ENCODE results near the gene ARSG. TPM values are rescaled to one million over a fixed set of nuclear protein-coding genes. Genes with fewer than 3 reads are reported as not detected.

ARSG gene
- total RNA-seq, 1 experiment from 2014 or later, result 6.1 TPM

DNA sequence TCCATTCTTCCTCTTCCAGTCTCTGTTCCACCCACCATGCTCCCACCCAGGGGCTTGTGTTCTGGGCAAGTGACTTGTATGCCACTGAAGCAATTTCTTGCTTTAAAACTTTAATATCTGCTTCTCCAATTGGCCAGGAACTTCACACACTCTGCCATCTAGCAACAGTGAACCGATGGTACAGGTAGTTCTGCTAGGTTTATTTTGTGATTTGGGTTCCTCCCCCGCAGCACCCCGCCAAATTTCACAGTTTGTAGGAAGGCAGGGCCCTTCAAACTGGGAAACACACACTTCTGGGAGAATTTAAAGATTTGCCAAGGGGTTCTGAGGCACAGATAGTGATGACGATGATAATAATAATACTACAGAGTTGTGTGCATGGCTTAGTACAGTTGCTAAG, 3.3 kb downstream of the ARSG start:
- no peak overlapping the region for H3K4me3 Mint-ChIP-seq (ENCODE audit: unreplicated experiment)
- ChIA-PET POLR2A (no interaction called here), CTCF (no interaction called here)
- Histone ChIP-seq H3K4me3 (ENCODE audit: low read depth, low read length) (no peak overlapping the region), H3K4me1 (peaks cover 6% of the 10 kb centered on the region; the same call in 1 of the 2 replicates), H3K36me3 (ENCODE audit: control insufficient read depth, insufficient read depth, low read length) (no peaks in the 10 kb centered on the region), H3K27me3 (replicated peaks; ENCODE audit: control insufficient read depth, insufficient read depth, low read length) (no peaks in the 10 kb centered on the region), H3K9me3 (no peaks in the 10 kb centered on the region)
- H3K27ac Mint-ChIP-seq (ENCODE audit: unreplicated experiment), result no peak overlapping the region
- H3K27me3 Mint-ChIP-seq (ENCODE audit: insufficient read depth, unreplicated experiment), result peaks cover 3% of the 10 kb centered on the region
- H3K9me3 Mint-ChIP-seq (ENCODE audit: unreplicated experiment), result no peaks in the 10 kb centered on the region
- TF ChIP-seq, protein P1, sequence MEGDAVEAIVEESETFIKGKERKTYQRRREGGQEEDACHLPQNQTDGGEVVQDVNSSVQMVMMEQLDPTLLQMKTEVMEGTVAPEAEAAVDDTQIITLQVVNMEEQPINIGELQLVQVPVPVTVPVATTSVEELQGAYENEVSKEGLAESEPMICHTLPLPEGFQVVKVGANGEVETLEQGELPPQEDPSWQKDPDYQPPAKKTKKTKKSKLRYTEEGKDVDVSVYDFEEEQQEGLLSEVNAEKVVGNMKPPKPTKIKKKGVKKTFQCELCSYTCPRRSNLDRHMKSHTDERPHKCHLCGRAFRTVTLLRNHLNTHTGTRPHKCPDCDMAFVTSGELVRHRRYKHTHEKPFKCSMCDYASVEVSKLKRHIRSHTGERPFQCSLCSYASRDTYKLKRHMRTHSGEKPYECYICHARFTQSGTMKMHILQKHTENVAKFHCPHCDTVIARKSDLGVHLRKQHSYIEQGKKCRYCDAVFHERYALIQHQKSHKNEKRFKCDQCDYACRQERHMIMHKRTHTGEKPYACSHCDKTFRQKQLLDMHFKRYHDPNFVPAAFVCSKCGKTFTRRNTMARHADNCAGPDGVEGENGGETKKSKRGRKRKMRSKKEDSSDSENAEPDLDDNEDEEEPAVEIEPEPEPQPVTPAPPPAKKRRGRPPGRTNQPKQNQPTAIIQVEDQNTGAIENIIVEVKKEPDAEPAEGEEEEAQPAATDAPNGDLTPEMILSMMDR (IDR thresholded peaks at IDR 0.05; ENCODE audit: insufficient read depth in 1 of 2, low read depth in 1 of 2, low read length in 1 of 2, severe bottlenecking in 1 of 2, unreplicated experiment in 1 of 2), result no peak
- no peak for DNase-seq
- peaks cover 8% of the 10 kb centered on the region for H3K4me1 Mint-ChIP-seq (ENCODE audit: low read depth, unreplicated experiment)
- intact Hi-C loops (cut with micrococcal nuclease; ENCODE audit: unreplicated experiment), result no loop called here
- no TSS peak for BruUV-seq (replicated peaks)
- H3K36me3 Mint-ChIP-seq (ENCODE audit: insufficient read depth, unreplicated experiment), result peaks cover 5% of the 10 kb centered on the region

DNA sequence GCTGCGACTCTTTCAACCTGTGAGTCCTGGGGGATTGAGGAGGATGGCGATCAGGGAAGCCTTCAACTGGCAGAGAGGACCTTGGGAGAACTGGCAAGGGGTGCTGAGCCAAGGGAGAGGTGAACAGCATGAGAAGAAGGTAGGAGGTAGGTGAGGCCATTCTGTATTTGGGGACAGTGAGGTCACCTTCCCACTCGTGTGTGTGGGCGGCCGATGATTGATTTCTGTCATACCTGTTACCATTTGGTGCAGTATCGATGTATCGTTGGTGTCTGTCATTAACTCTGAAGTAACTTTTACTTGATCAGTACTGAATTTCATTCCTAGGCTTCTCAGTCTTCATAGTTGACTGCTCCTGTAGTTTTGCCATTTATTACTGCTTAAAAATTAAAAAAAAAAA, 3.8 kb downstream of the ARSG start:
- Mint-ChIP-seq H3K4me1 (ENCODE audit: low read depth, unreplicated experiment) (peaks cover 8% of the 10 kb centered on the region), H3K27ac (ENCODE audit: unreplicated experiment) (no peak overlapping the region), H3K27me3 (ENCODE audit: insufficient read depth, unreplicated experiment) (peaks cover 3% of the 10 kb centered on the region), H3K9me3 (ENCODE audit: unreplicated experiment) (no peaks in the 10 kb centered on the region), H3K4me3 (ENCODE audit: unreplicated experiment) (no peak overlapping the region), H3K36me3 (ENCODE audit: insufficient read depth, unreplicated experiment) (peaks cover 5% of the 10 kb centered on the region)
- ChIA-PET POLR2A (no interaction called here), CTCF (no interaction called here)
- Histone ChIP-seq H3K27me3 (replicated peaks; ENCODE audit: control insufficient read depth, insufficient read depth, low read length) (no peaks in the 10 kb centered on the region), H3K4me1 (peaks cover 6% of the 10 kb centered on the region; the same call in 1 of the 2 replicates), H3K9me3 (no peaks in the 10 kb centered on the region), H3K36me3 (ENCODE audit: control insufficient read depth, insufficient read depth, low read length) (no peaks in the 10 kb centered on the region), H3K4me3 (ENCODE audit: low read depth, low read length) (no peak overlapping the region)
- BruUV-seq (replicated peaks), result no TSS peak
- intact Hi-C loops (cut with micrococcal nuclease; ENCODE audit: unreplicated experiment), result no loop called here
- TF ChIP-seq, protein P1 (IDR thresholded peaks at IDR 0.05; ENCODE audit: insufficient read depth in 1 of 2, low read depth in 1 of 2, low read length in 1 of 2, severe bottlenecking in 1 of 2, unreplicated experiment in 1 of 2), result no peak
- no peak for DNase-seq

DNA sequence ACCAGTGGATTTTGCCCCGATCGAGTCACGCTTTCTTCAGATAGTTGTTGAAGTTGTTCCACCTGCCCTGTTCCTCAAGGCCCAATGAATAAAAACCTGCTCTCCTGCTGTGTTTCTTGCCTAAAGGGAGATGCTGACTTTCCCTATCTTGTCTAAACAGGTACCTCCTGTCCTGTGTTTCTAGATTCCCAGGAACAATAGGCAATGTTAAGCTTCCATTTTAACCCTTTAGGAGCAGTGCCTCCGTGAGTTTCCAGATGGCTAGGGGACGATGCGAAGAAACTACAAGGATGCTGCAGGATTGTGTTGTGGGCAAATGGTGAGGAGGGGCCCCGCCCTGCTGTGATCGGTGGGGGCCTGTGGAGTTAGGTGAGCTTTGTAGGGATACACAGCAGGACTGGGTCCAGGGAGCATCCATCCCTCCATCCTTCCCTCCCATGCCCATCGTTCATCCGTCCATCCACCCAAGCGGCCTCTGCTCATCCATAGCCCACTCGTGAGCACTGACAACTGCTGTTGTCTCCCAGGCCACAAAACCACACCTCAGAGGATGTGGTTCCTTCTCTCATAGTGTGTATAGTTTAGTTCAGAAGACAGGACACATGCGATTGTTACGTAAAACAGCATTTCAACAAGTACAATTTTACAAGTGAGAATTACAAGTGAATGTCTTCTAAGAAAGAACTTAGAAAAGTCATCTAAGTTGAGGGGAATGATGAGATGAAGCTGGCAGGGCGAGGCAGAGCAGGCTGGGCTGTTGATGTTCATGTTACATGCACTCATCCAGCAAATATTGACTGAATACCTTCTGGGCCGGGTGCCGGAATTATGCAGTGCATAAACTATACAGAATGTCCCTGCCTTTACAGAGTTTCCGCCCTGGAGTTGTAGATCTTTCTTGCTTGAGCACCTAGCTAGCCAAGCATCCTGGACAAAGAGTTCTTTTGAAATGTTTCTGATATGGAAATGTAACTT, 5.2 kb downstream of the ARSG start:
- POLR2A ChIA-PET, result no interaction called here
- H3K9me3 ChIP-seq, result no peaks in the 10 kb centered on the region
- Mint-ChIP-seq H3K4me3 (ENCODE audit: unreplicated experiment) (no peak overlapping the region), H3K27me3 (ENCODE audit: insufficient read depth, unreplicated experiment) (no peaks in the 10 kb centered on the region), H3K36me3 (ENCODE audit: insufficient read depth, unreplicated experiment) (peaks cover 5% of the 10 kb centered on the region), H3K27ac (ENCODE audit: unreplicated experiment) (no peak overlapping the region), H3K9me3 (ENCODE audit: unreplicated experiment) (no peaks in the 10 kb centered on the region), H3K4me1 (ENCODE audit: low read depth, unreplicated experiment) (peaks cover 8% of the 10 kb centered on the region)
- BruUV-seq (replicated peaks), result no TSS peak
- DNase-seq, result no peak
- intact Hi-C loops (cut with micrococcal nuclease; ENCODE audit: unreplicated experiment), result no loop called here
- no peaks in the 10 kb centered on the region for H3K27me3 ChIP-seq (replicated peaks; ENCODE audit: control insufficient read depth, insufficient read depth, low read length)
- no peak overlapping the region for H3K4me3 ChIP-seq (ENCODE audit: low read depth, low read length)
- TF ChIP-seq, protein P1 (IDR thresholded peaks at IDR 0.05; ENCODE audit: insufficient read depth in 1 of 2, low read depth in 1 of 2, low read length in 1 of 2, severe bottlenecking in 1 of 2, unreplicated experiment in 1 of 2), result no peak
- no peaks in the 10 kb centered on the region for H3K36me3 ChIP-seq (ENCODE audit: control insufficient read depth, insufficient read depth, low read length)
- H3K4me1 ChIP-seq, result peaks cover 6% of the 10 kb centered on the region; the same call in 1 of the 2 replicates
- CTCF ChIA-PET, result no interaction called here

All from Caco-2 (cell line).